DMS 273 treated with DMSO at 0.1 percent for 48 hours (cell line): ENCODE data around the gene SGK2.
A peak's percentile ranks its signal among the peaks of the same experiment; 100 is the strongest.

Experiments
- DNase-seq: peaks from one replicate; lab custom pipeline; 2025; lab: John Stamatoyannopoulos, UW

The SGK2 gene

DNA sequence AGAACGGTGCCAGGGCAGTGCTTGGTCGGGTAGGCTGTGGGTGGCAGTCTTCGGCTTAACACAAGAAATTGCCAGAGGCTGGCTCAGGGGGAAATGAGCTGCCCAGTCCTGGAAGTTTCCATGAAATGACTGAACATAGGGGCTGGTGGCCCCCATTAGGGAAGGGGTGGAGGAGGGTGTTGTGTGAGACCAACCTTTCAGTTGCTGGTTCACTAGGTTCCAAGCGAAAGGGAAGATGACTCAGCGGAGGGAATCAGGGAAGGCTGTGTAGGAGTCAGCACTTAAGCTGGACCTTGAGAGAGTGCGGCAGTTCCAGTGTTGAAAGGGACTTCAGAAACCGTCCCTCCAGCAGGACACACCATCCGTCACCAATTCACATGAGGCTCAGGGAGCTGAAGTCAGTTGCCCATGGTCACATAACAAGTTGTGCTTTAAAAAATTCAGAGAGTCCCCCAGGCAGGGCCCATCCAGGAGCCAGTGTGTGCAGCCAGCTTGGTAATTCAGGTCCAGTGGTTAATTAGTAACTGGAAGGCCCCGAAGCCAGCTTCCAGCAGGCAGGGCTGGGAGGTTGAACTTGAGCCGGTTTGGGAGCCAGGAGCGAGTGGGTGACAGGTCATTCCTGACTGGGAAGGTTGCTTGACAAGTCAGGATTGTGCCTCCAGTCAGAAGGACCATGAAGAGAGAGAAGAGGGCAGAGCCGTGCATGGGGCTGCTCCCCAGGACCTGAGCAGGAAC is at the start of gene SGK2:
Gene SGK2 (plus strand): TSS at position 616 of the 735 bp plus-strand sequence. CDS start 7,469 bp downstream, outside the sequence.
- DNase-seq = no peak

DNA sequence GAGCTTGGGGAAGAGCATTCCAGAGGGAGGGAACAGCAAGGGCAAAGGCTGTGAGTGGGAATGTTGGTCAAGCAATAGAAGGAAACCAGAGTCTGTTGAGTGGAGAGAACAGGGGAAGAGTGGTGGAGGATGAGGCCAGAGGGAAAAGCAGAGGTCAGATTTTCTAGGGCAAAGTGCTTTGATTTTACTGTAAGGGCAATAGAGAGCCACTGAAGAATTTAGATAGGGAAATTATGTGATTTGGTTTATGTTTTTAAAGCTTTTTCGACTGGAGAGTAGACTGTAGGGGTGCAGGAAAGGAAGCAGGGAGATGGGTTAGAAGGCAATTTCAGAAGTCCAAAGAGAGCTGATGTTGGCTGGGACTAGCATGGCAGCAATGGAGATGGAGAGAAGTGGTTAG is 46.9 kb upstream of the SGK2 start:
- no peak for DNase-seq

DNA sequence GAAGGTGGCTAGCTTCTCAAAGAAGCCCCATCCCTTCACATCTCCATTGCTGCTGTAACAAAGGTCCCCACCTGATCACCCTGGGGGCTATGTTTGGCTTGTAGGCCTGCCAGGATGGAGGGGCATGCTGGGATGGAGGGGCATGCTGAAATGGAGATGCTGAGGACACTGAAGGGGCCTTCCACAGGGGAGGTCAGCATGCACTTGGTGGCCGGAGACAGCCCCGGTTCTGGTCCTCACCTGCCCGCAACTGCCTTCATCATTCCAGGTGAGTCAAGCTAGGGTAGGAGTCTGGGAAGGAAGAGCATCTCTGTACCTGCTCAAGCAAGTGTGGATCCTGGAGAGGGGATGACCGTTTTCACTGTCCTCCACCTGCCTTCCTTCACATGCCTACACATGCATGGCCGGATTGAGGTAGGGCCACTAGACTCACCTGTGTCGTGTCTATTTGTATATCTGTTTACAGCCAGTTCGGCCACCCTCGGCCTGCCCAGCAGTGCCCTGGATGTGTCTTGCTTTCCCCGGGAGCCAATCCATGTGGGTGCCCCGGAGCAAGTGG is 45.4 kb upstream of the SGK2 start:
- no peak for DNase-seq

DNA sequence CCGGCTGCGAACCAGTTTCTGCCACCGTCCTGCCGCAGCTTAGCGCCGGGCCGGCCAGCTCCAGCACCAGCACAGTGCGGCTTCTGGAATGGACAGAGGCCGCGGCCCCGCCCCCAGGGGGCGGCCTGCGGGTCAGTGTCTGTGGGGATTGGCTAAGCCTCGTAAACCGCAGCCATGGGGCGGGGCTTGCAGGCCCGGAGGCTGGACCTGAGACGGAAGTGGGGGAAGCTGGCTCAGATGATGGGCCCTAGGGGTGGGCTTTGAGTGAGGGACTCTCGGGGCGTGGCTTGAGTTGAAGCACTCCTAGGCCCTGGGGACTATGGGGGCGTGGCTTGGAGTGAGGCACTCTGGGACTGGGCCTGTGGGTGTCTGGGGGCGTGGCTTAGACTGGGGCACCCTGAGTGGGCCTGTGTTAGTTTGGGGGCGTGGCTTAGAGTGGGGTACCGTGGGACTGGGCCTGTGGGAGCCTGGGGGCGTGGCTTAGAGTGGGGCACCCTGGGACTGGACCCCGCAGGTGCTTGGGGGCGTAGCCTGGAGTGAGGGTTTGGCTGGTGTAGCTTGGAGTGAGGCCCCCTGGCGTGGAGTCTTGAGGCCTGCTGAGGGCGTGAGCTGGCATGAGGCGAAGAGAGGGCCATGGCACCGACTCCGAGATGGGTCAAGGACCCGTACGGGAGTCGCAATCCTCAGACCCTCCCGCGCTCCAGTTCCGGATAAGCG is 44.7 kb upstream of the SGK2 start:
- peak; percentile 82 for DNase-seq

DNA sequence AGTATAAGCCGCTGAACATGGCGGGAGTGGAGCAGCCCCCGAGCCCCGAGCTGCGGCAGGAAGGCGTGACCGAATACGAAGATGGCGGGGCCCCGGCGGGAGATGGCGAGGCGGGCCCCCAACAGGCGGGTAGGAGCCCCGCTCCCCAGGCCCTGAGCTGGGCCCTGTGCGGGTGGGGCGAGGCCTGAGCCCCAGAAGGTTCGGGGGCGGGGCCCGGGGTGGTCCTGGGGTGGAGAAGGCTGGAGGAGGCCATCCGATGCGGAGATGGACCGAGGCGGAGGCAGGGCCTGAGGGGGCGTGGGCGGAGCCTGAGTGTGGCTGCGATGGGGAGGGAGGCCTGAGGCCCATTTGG is 44.2 kb upstream of the SGK2 start:
- no peak for DNase-seq

DNA sequence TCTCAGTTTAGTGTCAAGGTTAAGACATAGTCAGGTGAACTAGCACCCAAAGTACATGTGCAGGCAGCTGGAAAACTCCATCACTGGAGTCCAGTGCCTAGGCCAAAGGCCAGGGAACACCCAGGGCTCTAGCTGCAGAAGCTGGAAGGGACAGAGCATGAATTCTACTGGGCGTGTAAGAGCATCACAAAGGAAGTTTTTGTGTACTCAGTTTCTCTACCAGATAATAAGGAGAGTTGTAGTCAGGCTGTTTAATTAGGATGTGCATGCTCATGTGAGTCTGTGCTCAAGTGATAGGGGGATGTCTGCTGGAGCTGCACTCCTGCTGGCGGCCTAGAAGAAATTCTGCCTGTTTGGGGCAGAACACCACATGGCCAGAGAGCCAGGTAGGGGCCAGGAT is 43.2 kb upstream of the SGK2 start:
- no peak for DNase-seq

DNA sequence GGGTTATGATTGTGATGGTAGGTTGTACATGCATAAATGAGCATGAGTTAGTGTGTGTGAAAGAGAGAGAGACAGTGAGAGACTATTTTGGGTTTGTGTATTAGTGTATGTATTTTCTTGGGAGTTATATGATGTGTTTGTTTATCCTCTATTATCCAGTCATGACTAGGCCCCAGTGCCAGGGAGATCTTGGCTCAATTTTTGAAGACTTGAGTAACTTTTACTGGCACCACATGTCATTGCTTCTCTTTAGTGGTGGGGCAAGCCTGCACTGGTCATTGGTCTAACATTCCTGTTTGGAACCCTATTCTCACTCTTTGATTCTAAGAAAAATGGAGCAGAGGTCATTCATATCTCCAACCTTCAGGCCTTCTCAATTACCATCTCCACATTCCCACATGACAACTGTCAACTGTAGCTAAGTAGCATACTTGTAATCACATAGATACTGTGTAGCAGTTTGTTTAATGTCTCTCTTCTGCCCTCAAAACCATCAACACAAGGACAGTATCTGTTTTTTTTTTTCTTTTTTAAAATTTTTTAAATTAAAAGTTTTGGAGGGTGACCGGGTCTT is 42.5 kb upstream of the SGK2 start:
- no peak for DNase-seq

DNA sequence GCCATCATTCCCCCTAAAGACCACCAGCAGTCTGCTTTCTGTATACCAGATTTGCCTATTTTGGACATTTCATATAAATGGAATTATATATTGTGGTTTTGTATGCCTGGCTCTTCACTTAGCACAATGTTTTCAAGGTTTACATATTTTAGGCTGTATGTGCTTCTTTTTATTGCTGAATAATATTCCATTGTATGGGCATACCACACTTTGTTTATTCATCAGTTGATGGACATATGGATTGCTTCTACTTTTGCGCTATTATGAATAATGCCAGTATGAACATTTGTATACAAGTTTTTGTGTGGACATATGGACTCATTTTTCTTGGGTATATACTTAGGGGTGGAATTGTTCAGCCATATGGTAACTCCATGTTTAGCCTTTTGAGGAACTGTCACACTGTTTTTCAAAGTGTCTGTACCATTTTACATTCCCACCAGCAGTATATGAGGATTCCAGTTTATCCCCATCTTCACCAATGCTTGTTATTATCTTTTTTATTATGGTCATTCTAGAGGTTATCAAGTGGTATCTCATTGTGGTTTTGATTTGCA is 38.7 kb upstream of the SGK2 start:
- DNase-seq = no peak

DNA sequence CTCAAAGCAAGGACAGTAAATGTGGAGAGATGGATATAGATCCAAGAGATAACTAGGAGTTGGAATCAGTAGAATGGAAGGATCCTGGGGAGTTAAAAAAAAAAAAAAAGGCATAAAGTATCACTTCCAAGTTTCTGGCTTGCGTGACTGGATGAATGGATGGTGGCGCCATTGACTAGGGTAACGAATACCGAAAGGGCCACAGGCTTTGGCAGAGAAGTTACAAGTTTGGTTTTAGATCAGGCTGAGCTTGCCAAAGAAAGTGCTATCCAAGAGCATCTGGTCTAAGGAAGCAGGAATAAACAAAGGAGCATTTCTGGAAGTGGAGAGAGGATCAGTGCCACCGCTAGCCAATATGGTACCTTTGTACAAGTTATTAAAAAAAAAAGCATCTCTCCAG is 33.8 kb upstream of the SGK2 start:
- DNase-seq = no peak

DNA sequence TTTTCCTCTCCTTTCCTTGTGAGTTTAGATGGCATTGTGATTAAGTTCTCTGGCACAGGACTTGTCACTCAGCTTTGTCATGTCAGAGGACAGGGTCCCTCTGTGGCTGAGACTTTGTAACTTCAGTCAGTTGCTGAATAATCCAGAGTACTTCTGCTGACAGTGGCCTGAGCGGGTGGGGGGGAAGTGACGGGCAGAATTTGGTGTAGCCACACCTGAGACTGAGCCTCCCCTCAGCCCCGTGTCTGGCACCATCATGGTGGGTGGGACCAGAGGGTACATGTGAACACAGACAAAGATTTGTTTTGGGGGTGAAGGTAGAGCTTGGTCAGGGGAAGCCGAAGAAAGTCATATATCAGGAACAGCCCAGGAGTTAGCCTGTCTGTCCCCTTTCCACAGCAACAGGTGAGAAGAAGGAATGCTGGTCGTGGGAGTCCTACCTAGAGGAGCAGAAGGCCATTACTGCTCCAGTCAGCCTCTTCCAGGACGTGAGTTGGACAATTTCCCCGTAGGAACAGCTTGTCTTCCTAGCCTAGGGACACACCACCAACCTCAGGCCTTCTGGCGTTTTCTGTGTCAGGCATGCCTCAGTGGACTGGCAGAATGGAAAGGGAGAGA is 30.5 kb upstream of the SGK2 start:
- no peak for DNase-seq

DNA sequence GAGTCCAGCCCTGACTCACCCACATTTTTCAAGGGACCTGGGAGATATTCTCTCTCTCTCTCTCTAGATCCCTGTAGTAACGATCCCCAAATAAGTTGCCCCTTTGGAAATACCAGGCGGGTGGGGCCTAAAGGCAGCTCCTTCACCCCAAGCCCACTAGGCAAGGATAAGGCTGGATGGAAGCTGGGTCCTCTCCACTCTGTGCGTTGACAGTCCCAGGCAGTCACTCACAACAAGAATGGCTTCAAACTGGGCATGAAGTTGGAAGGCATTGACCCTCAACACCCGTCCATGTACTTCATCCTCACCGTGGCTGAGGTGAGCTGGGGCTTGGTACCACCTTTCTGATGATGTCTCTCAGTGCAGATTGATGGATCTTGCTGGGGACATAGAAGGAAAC is 29.8 kb upstream of the SGK2 start:
- no peak for DNase-seq

DNA sequence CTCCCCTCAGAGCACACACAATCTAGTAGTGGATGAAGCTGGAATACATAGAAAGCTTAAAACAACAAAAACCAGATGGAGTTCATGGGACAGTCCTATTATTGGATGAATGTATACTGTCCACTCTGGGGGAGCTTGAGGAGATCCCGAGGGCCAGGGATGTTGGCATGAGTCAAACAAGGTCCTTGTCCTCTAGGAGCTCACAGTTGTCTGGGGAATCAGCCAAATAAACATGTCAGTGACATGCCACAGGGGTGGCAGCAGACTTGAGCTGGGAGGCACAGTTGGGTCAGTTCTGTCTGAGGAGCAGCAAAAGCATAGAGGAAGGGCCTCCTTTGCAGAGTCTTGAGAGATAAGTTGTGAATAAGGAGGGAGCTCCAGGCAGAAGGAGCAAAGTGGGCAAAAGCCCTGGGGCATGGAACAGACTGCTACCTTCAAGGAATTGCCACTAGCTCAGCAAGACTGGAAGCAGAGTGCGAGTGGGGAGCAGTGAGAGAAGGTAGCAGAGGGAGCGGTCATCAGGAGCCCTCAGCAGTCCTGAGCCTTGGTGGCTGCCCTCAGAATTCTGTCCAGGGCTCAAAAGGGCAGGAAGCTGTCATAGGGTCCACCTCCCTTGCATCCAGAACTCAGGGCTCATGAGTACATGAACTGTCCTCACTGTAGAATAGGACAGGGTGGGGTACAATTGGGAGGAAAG is 29.2 kb upstream of the SGK2 start:
- no peak for DNase-seq

DNA sequence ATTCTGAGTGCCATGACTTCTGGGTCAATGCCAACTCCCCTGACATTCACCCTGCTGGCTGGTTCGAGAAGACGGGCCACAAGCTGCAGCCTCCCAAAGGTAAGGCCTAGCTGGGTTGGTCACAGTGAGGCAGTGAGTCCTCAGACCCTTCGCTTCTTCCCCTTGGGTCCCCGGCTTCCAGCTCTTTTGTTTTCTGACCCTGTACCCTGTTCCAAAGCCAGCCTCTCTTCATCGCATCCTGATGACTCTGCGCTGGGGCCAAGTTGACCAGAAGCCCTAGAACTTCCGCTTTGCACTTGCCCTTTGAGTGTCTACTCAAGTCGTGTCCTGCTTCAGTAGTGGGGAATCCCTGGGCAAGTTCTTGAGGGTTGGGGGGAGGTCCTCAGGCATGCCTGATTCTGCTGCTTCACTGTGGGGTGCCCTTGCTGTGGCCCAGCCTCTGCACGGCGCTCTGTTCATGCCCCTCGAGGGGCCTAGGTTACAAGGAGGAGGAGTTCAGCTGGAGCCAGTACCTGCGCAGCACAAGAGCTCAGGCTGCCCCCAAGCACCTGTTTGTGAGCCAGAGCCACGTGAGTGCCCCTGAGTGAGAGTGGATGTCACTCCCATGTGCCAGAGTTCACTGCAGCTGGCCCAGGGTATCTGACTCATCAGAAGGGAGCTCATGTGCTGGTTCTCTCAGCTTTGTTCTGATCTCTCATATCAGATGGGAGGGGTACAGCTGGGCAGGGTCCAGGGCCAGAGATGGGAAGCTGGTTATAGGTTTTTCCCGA is 28.3 kb upstream of the SGK2 start:
- no peak for DNase-seq

DNA sequence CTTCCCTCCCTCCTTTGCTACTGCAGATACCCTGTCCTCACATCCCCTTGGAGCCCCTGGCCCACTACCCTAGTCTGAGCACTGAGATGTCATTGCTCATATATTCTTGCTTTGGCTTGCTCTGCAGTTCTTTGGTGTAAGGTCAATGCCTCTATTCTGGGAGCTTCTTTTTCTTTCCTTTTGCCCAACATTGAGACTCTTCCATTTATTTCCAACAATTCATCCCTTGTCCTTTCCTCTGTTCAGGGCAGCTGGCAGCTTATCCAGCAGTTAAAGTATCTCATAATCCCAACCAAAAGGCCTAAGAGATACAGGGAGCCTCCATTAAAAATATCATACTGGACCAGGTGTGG is 27.8 kb upstream of the SGK2 start:
- no peak for DNase-seq

DNA sequence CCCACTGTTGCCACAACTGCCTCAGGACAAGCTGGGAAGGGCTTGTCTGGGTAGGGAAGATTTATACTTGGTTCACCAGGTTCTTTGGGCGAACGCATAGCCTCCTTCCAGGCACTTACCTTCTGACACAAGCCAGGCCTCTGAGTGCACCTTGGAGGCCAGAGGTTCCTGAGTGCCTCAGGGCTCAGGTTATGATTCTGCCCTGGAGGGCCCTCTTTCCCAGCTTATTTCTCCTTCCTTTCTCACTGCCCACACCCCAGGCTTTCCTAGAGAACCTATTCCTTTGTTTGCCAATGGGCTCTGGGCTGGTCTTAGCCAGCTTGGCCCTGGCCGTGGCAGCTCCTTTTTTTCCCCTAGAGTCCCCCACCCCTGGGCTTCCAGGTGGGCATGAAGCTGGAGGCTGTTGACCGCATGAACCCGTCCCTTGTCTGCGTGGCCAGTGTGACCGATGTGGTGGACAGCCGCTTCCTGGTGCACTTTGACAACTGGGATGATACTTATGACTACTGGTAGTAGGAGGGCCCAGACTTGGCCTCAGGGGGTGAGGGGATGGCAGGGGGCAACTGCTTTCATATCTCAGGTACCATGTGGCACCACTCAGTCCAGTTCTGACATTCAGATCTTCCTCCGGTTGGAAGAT is 26.3 kb upstream of the SGK2 start:
- no peak for DNase-seq

DNA sequence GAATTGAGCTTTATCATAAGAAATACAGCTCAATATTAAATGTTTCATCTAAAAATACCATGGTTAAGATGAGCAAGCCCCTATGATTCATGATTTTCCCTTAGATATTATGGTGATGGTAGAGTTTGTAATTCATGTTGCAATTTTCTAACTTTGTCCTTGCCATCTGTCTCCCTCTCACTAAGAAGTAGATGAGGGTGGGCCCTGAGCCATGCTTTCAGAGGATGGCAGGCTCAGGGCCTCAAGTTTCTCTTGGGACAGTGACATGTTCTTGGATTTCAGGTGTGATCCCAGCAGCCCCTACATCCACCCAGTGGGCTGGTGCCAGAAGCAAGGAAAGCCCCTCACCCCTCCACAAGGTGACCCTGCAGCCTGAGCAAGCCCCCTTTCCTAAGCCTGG is 25.8 kb upstream of the SGK2 start:
- no peak for DNase-seq

DNA sequence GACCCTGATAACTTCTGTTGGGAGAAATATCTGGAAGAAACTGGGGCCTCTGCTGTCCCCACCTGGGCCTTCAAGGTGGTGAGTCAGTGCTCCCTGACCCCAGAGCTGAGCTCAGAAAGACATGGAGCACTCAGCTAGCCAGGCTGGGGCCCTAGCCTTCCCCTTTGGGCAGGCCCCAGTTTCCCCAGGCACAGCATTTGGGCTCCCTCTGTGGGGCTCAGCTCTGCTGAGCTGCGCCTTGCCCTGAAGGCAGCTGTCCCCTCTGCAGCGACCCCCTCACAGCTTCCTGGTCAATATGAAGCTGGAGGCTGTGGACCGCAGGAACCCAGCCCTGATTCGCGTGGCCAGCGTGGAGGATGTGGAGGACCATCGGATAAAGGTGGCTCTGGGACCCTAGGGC is 24.8 kb upstream of the SGK2 start:
- DNase-seq = no peak

DNA sequence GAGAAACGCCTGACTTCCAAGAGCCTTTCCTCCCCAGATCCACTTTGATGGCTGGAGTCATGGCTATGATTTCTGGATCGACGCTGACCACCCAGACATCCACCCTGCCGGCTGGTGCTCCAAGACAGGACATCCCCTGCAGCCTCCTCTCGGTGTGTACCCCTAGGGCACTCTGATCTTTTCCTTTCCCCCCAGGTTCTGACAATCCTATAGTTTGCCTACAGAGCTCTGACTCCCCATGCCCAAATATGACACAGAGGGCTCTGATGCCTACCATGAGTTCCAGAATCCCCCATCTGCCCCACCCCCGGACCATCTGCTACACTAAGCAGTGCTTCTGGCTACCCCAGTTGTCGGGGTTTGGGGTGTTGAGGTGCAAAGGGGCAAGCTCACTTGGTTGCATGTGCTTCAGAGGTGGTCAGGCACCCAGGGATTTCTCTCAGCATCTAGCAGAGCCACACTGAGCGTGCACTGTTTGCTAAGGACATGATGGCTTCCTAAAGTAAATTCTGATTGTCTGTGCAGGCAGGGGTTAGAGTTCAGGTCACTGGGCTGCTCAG is 24.0 kb upstream of the SGK2 start:
- no peak for DNase-seq

DNA sequence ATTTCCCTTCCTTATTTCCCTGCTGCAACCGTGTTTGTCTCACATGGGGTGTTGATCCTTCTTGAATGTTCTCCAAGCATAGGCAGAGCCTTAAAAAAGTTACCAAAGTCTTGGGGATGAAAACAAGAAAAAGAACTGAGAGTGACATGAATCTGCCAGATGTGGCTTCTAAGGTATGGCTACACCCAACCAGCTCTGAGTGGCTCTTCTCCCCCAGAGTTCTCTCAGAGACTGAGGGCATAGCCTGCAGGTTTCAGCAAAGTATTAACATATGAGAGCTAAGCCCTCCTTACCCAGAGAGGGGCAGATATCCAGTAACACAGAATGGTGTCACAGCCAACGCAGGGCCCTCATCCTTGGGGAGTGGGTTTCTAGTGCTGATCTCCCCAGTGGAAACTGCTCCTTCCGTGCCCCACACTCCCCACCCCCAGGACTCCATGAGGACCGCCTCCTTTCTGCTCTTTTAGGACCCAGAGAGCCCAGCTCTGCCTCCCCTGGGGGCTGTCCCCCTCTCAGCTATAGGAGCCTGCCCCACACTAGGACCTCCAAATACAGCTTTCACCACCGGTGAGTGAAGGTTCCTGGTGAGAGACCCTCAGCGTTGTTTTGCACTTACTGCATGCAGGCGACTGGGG is 23.3 kb upstream of the SGK2 start:
- DNase-seq = no peak
